CD4-positive, alpha-beta T cell treated with Interleukin-12 subunit alpha and Interleukin-12 subunit beta, for 1 hour (primary cell): ENCODE measurements around the gene COL19A1.
"Not testable (repeated sequence)": the region's sequence is repeated elsewhere in the genome, so short reads cannot be mapped to it uniquely, and the experiment has no call there.

Experiments used
- DNase-seq: peaks from one replicate; pipeline ENCODE4 v3.0.0-alpha.2; 2020

Gene COL19A1

GRCh38 chr6:69866351-69866769, at the start of gene COL19A1:
Gene COL19A1 (plus strand): TSS chr6:69866556. CDS start chr6:69879568, 13,012 bp downstream.
- DNase-seq = peak; percentile 20

- peak; percentile 35 for DNase-seq
Observed at GRCh38 chr6:69816569-69816968, 49.8 kb upstream of the COL19A1 start.

GRCh38 chr6:69817358-69817757, 49.0 kb upstream of the COL19A1 start:
- no peak for DNase-seq

GRCh38 chr6:69818223-69818930, 48.0 kb upstream of the COL19A1 start:
- no peak for DNase-seq

- no peak for DNase-seq
Observed at GRCh38 chr6:69819138-69819537, 47.2 kb upstream of the COL19A1 start.

- DNase-seq = no peak
Observed at GRCh38 chr6:69820018-69820417, 46.3 kb upstream of the COL19A1 start.

GRCh38 chr6:69820438-69820837, 45.9 kb upstream of the COL19A1 start:
- no peak for DNase-seq

- not testable (repeated sequence) for DNase-seq
Observed at GRCh38 chr6:69824355-69824754, 42.0 kb upstream of the COL19A1 start.

GRCh38 chr6:69825904-69826303, 40.5 kb upstream of the COL19A1 start:
- DNase-seq = no peak

- no peak for DNase-seq
Observed at GRCh38 chr6:69827276-69827893, 39.0 kb upstream of the COL19A1 start.

- DNase-seq = no peak
Observed at GRCh38 chr6:69832558-69832957, 33.8 kb upstream of the COL19A1 start.

- peak; percentile 51 for DNase-seq
Observed at GRCh38 chr6:69835414-69836179, 30.8 kb upstream of the COL19A1 start.

- no peak for DNase-seq
Observed at GRCh38 chr6:69841862-69842261, 24.5 kb upstream of the COL19A1 start.

- no peak for DNase-seq
Observed at GRCh38 chr6:69843189-69843588, 23.2 kb upstream of the COL19A1 start.

- no peak for DNase-seq
Observed at GRCh38 chr6:69846312-69846711, 20.0 kb upstream of the COL19A1 start.

GRCh38 chr6:69846770-69847491, 19.4 kb upstream of the COL19A1 start:
- no peak for DNase-seq

- no peak for DNase-seq
Observed at GRCh38 chr6:69847492-69847788, 18.9 kb upstream of the COL19A1 start.

GRCh38 chr6:69848552-69848951, 17.8 kb upstream of the COL19A1 start:
- DNase-seq = no peak

GRCh38 chr6:69852706-69853105, 13.7 kb upstream of the COL19A1 start:
- DNase-seq = no peak

GRCh38 chr6:69861986-69862385, 4.4 kb upstream of the COL19A1 start:
- no peak for DNase-seq

- DNase-seq = no peak
Observed at GRCh38 chr6:69863766-69864165, 2.6 kb upstream of the COL19A1 start.

GRCh38 chr6:69865126-69865525, 1.2 kb upstream of the COL19A1 start:
- DNase-seq = no peak
